Stimulated activated CD8-positive, alpha-beta memory T cell treated with anti-CD3 and anti-CD28 coated beads, Interleukin-15, amount 100 ng/mL, for 24 hours (primary cell): Measurements from ENCODE around the gene HIP1.
"Not testable (repeated sequence)": the region's sequence is repeated elsewhere in the genome, so short reads cannot be mapped to it uniquely, and the experiment has no call there.

ENCODE experiments used
- DNase-seq: peaks from one replicate; pipeline ENCODE4 v3.0.0-alpha.2; 2020; ENCODE audit warnings: low read depth

Gene HIP1

GRCh38 chr7:75639071-75639885, 99.5 kb downstream of the HIP1 start:
- DNase-seq = peak; percentile 8

- no peak for DNase-seq
These were observed 100.1 kb downstream of the HIP1 start for GRCh38 chr7:75638594-75639070.

GRCh38 chr7:75637854-75638593, 100.7 kb downstream of the HIP1 start:
- no peak for DNase-seq

GRCh38 chr7:75635036-75635435, 103.7 kb downstream of the HIP1 start:
- no peak for DNase-seq

GRCh38 chr7:75632587-75632986, 106.2 kb downstream of the HIP1 start:
- not testable (repeated sequence) for DNase-seq

- DNase-seq = no peak
These were observed 107.0 kb downstream of the HIP1 start for GRCh38 chr7:75631711-75632110.

- no peak for DNase-seq
These were observed 108.2 kb downstream of the HIP1 start for GRCh38 chr7:75630549-75630948.

GRCh38 chr7:75629044-75629443, 109.7 kb downstream of the HIP1 start:
- no peak for DNase-seq

GRCh38 chr7:75628055-75628454, 110.7 kb downstream of the HIP1 start:
- DNase-seq = no peak

- DNase-seq = no peak
These were observed 111.8 kb downstream of the HIP1 start for GRCh38 chr7:75626954-75627353.

- no peak for DNase-seq
These were observed 112.9 kb downstream of the HIP1 start for GRCh38 chr7:75625868-75626267.

- no peak for DNase-seq
These were observed 114.5 kb downstream of the HIP1 start for GRCh38 chr7:75624134-75624832.

- DNase-seq = no peak
These were observed 115.2 kb downstream of the HIP1 start for GRCh38 chr7:75623390-75624133.

- no peak for DNase-seq
These were observed 117.6 kb downstream of the HIP1 start for GRCh38 chr7:75621124-75621523.

GRCh38 chr7:75619636-75620035, 119.1 kb downstream of the HIP1 start:
- DNase-seq = no peak

- DNase-seq = peak; percentile 24
These were observed 121.0 kb downstream of the HIP1 start for GRCh38 chr7:75617634-75618234.

- DNase-seq = no peak
These were observed 122.1 kb downstream of the HIP1 start for GRCh38 chr7:75616421-75617167.

- no peak for DNase-seq
These were observed 124.3 kb downstream of the HIP1 start for GRCh38 chr7:75614401-75614800.

- DNase-seq = no peak
These were observed 125.4 kb downstream of the HIP1 start for GRCh38 chr7:75613351-75613750.

- DNase-seq = no peak
These were observed 127.1 kb downstream of the HIP1 start for GRCh38 chr7:75611557-75612178.
